Trophoblast cell (in vitro differentiated cells and primary cell): Measurements from ENCODE around the gene MDM1.
A peak's percentile ranks its signal among the peaks of the same experiment; 100 is the strongest.

Experiments
- DNase-seq, 2 donors: peaks; one replicate each; pipeline ENCODE4 v3.0.0-alpha.2; 2016
- H2AFZ ChIP-seq: 2 replicates; pipeline ENCODE4 v1.6.1; 2013; ENCODE audit warnings: low read length, moderate library complexity, mild to moderate bottlenecking; ENCODE audit not compliant: insufficient read depth, poor library complexity
- H2AK5ac ChIP-seq: 2 replicates; pipeline ENCODE4 v1.6.1; 2013; ENCODE audit warnings: mild to moderate bottlenecking, low read length
- H2BK120ac ChIP-seq: 2 replicates; pipeline ENCODE4 v1.6.1; 2013; ENCODE audit warnings: low read length, mild to moderate bottlenecking, moderate library complexity; ENCODE audit not compliant: insufficient read depth, poor library complexity
- H2BK12ac ChIP-seq: 2 replicates; pipeline ENCODE4 v1.6.1; 2013; ENCODE audit warnings: mild to moderate bottlenecking, low read length, moderate library complexity
- H2BK5ac ChIP-seq: 2 replicates; pipeline ENCODE4 v1.6.1; 2013; ENCODE audit warnings: low read length, low read depth, moderate library complexity, mild to moderate bottlenecking; ENCODE audit not compliant: poor library complexity
- H3K14ac ChIP-seq: 2 replicates; pipeline ENCODE4 v1.6.1; 2013; ENCODE audit warnings: mild to moderate bottlenecking, low read length
- H3K18ac ChIP-seq: 2 replicates; pipeline ENCODE4 v1.6.1; 2013; ENCODE audit warnings: mild to moderate bottlenecking, low read length
- H3K23ac ChIP-seq: 2 replicates; pipeline ENCODE4 v1.6.1; 2013; ENCODE audit warnings: low read length
- H3K27ac ChIP-seq: 2 replicates; pipeline ENCODE4 v1.5.1; 2013; ENCODE audit warnings: low read depth, mild to moderate bottlenecking, inconsistent platforms, low read length, moderate library complexity
- H3K27me3 ChIP-seq: 2 replicates; pipeline ENCODE4 v1.6.1; 2013; ENCODE audit warnings: inconsistent platforms, mild to moderate bottlenecking, low read length, moderate library complexity; ENCODE audit not compliant: insufficient read depth
- H3K36me3 ChIP-seq, 2 experiments: 1 replicate in 1 of 2; 2 replicates in 1 of 2; pipeline ENCODE4 v1.6.1; 2013; ENCODE audit warnings: low read length in 2 of 2, mild to moderate bottlenecking in 2 of 2, moderate library complexity in 1 of 2; ENCODE audit not compliant: insufficient read depth in 2 of 2, control insufficient read depth in 1 of 2
- H3K4ac ChIP-seq: 2 replicates; pipeline ENCODE4 v1.6.1; 2013; ENCODE audit warnings: low read depth, mild to moderate bottlenecking, low read length, moderate library complexity
- H3K4me1 ChIP-seq, 2 experiments: 1 replicate in 1 of 2; 2 replicates in 1 of 2; pipeline ENCODE4 v1.6.1; 2013; ENCODE audit warnings: low read length in 2 of 2, mild to moderate bottlenecking in 2 of 2, moderate library complexity in 1 of 2; ENCODE audit not compliant: insufficient read depth in 2 of 2, control insufficient read depth in 1 of 2
- H3K4me2 ChIP-seq: 2 replicates; pipeline ENCODE4 v1.6.1; 2013; ENCODE audit warnings: inconsistent platforms, mild to moderate bottlenecking, low read length, moderate library complexity
- H3K4me3 ChIP-seq: 2 replicates; pipeline ENCODE4 v1.5.1; 2013; ENCODE audit warnings: mild to moderate bottlenecking, low read depth, low read length, inconsistent platforms
- H3K79me1 ChIP-seq: one replicate; pipeline ENCODE4 v1.6.1; 2013; ENCODE audit warnings: low read length
- H3K79me2 ChIP-seq: 2 replicates; pipeline ENCODE4 v1.6.1; 2013; ENCODE audit warnings: low read length, mild to moderate bottlenecking; ENCODE audit not compliant: control insufficient read depth, insufficient read depth, poor library complexity
- H3K9ac ChIP-seq: 2 replicates; pipeline ENCODE4 v1.6.1; 2013; ENCODE audit warnings: mild to moderate bottlenecking, low read length
- H3K9me3 ChIP-seq: 2 replicates; pipeline ENCODE4 v1.6.1; 2013; ENCODE audit warnings: low read depth, mild to moderate bottlenecking, control low read depth, inconsistent platforms, low read length; ENCODE audit not compliant: insufficient read depth
- H4K12ac ChIP-seq: 2 replicates; pipeline ENCODE4 v1.6.1; 2013; ENCODE audit warnings: low read depth, mild to moderate bottlenecking, low read length, moderate library complexity
- H4K8ac ChIP-seq: 2 replicates; pipeline ENCODE4 v1.6.1; 2013; ENCODE audit warnings: low read depth, mild to moderate bottlenecking, low read length, moderate library complexity
- H4K91ac ChIP-seq: one replicate; pipeline ENCODE4 v1.6.1; 2013; ENCODE audit warnings: low read depth, mild to moderate bottlenecking, low read length, moderate library complexity
- WGBS: extraction: QIAGEN DNeasy Blood & Tissue Kit; methylation state at CpG from one replicate; pipeline ENCODE4 v1.1.7; 2013; ENCODE audit warnings: missing lambda C conversion rate; ENCODE audit not compliant: insufficient read length, insufficient coverage; ENCODE audit errors: extremely low coverage; 5-methylcytosine and 5-hydroxymethylcytosine counted together

The MDM1 gene

DNA sequence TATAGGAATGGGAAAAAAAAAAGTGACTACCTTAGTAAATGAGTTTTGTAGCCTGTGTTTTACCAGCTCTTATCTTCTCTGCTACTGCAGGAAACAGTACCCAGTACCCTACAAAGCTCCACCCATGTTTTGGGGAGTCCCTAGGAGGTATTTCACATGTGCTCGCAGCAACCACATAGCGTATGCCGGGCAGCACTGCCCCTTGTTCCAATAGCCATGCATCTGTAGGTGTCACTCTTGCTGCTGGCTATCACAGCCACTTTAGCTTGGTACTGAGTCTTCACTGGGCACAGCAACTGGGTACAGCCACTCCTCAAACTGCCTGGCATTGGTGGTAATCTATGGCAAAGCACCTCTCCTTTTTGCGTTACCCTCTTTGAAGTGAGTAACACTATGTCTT is 2.0 kb upstream of the MDM1 start:
- DNase-seq, result no peak
- H3K27me3 ChIP-seq, result no peaks in the 10 kb centered on the region

DNA sequence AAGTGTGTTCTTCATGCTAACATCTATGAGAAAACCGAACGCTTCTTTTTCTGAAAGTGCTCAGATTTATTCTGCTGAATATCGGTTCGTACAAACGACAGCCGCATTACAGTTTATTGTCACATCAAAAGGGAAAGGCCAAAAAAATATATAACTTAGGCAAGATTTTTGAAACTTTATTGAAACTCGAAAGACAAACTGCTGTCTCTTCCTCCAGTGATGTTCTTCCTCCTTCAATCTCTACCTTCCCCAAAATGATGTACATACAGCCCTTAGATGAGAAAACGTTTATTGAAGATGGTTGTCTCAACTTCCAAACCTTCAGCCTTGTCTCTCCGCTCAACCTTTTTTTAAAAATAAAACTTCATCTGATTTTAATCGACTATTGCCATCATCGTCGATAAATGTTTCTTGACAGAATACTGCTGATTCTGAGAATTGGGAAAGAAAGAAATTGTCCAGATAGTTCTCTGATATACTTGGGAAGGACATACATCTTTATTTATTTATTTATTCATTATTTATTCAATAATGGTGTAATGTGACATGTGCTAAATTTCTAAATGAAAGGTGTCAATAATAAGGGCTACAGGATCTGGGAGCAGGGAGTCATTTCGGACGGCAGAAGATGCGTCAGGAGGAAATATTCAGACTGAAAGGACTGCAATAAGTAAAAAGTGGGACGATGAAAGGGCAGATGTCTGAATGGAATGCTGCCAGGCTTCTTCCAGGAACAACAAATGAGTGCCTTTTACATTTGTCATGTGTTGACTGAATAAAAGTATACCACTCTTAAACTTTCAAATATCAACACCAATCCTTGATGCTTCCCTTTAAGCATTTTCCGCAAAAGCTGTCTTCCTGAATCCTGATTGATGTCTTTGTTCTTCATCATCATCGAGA is 817 bp upstream of the MDM1 start:
- peak overlapping the region; percentile 74 for H3K4me3 ChIP-seq
- peak; percentile 86 to 91 for DNase-seq
- peak overlapping the region; percentile 65 for H4K12ac ChIP-seq
- peaks cover 0 to 2% of the 10 kb centered on the region in 2 experiments for H3K4me1 ChIP-seq
- no peak overlapping the region for H3K4ac ChIP-seq
- no peak overlapping the region for H2BK12ac ChIP-seq
- H3K27ac ChIP-seq, result no peak overlapping the region
- H4K8ac ChIP-seq, result peak overlapping the region; percentile 94
- H2BK120ac ChIP-seq, result no peak overlapping the region
- H2AFZ ChIP-seq, result no peak overlapping the region
- H3K9ac ChIP-seq, result peak overlapping the region; percentile 64
- H2AK5ac ChIP-seq, result no peak overlapping the region
- no peak overlapping the region for H3K23ac ChIP-seq
- WGBS, result 100% methylated on average over 2 of the region's 18 CpGs
- H3K9me3 ChIP-seq, result no peaks in the 10 kb centered on the region
- no peak overlapping the region for H4K91ac ChIP-seq
- no peaks in the 10 kb centered on the region for H3K36me3 ChIP-seq
- H3K27me3 ChIP-seq, result no peaks in the 10 kb centered on the region
- peaks cover 4% of the 10 kb centered on the region for H3K79me2 ChIP-seq
- H3K14ac ChIP-seq, result peak overlapping the region; percentile 48
- H2BK5ac ChIP-seq, result no peak overlapping the region
- H3K79me1 ChIP-seq, result no peaks in the 10 kb centered on the region
- peak overlapping the region; percentile 73 for H3K4me2 ChIP-seq
- no peak overlapping the region for H3K18ac ChIP-seq

More for the DNA sequence above, 2.0 kb upstream of the MDM1 start:
- no peaks in the 10 kb centered on the region for H3K79me1 ChIP-seq
- H2BK12ac ChIP-seq, result no peak overlapping the region
- H3K4me1 ChIP-seq, result peaks cover 0 to 2% of the 10 kb centered on the region in 2 experiments
- H4K12ac ChIP-seq, result no peak overlapping the region
- H2BK5ac ChIP-seq, result no peak overlapping the region
- no peak overlapping the region for H4K91ac ChIP-seq
- no peak overlapping the region for H3K23ac ChIP-seq
- H3K9me3 ChIP-seq, result no peaks in the 10 kb centered on the region
- no peak overlapping the region for H3K9ac ChIP-seq
- no peak overlapping the region for H3K27ac ChIP-seq
- no peak overlapping the region for H3K4me3 ChIP-seq
- no peak overlapping the region for H2BK120ac ChIP-seq
- no peak overlapping the region for H3K14ac ChIP-seq
- no peak overlapping the region for H2AK5ac ChIP-seq
- no peak overlapping the region for H4K8ac ChIP-seq
- WGBS, result no CpG with 5 or more reads among the region's 4 CpGs
- H3K36me3 ChIP-seq, result no peaks in the 10 kb centered on the region
- H3K18ac ChIP-seq, result no peak overlapping the region
- no peak overlapping the region for H3K4me2 ChIP-seq
- H3K79me2 ChIP-seq, result peaks cover 4% of the 10 kb centered on the region
- no peak overlapping the region for H3K4ac ChIP-seq
- no peak overlapping the region for H2AFZ ChIP-seq

DNA sequence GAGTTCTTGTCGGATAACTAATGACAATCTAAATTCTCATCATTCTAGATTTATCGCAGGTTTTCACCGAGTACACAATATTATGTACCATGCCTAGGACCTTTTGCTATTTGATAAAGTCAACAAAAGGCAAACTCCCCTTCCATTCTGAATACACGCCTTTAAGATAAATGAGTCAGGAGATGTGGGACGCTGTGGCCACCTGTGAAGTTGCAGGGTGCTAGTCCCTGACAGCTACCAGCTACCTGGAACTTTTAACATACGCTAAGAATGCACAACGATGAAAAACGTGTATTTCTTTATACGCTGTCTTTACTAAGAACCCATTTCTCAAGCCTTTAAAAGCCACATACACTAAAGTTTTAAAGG is 678 bp downstream of the MDM1 start:
- H3K18ac ChIP-seq, result no peak overlapping the region
- no CpG with 5 or more reads among the region's 9 CpGs for WGBS
- no peak overlapping the region for H2BK5ac ChIP-seq
- H3K4me1 ChIP-seq, result peaks cover 0 to 2% of the 10 kb centered on the region in 2 experiments
- peak; percentile 32 to 76 for DNase-seq
- no peak overlapping the region for H3K9ac ChIP-seq
- H3K9me3 ChIP-seq, result no peaks in the 10 kb centered on the region
- no peak overlapping the region for H4K8ac ChIP-seq
- H2AFZ ChIP-seq, result peak overlapping the region; percentile 74
- no peaks in the 10 kb centered on the region for H3K79me1 ChIP-seq
- H2BK12ac ChIP-seq, result no peak overlapping the region
- H4K91ac ChIP-seq, result no peak overlapping the region
- no peak overlapping the region for H2BK120ac ChIP-seq
- no peaks in the 10 kb centered on the region for H3K27me3 ChIP-seq
- no peak overlapping the region for H3K23ac ChIP-seq
- no peak overlapping the region for H3K4ac ChIP-seq
- H4K12ac ChIP-seq, result no peak overlapping the region
- H2AK5ac ChIP-seq, result no peak overlapping the region
- H3K79me2 ChIP-seq, result peaks cover 4% of the 10 kb centered on the region
- H3K4me3 ChIP-seq, result no peak overlapping the region
- H3K4me2 ChIP-seq, result peak overlapping the region; percentile 74
- H3K36me3 ChIP-seq, result no peaks in the 10 kb centered on the region
- no peak overlapping the region for H3K14ac ChIP-seq
- H3K27ac ChIP-seq, result no peak overlapping the region

DNA sequence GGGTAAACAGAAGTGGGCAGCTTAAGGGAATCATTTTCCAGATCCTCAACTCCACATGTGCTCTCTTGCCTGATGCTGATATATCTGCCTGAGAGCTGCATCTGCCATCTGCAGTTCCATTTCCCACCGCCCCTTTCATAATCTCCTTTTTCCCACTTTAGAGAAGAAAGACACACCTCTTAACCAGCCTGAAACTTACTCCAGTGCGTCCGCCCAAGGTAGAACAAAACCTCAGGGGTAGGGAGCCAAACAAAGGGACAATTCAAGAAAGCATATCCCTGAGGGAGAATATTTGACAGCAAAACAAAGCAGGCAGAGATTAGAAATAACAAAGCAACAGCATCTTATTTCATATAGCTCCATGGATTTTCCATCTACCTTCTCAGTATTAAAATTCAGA is 4.3 kb downstream of the MDM1 start:
- Histone ChIP-seq H2AK5ac (no peak overlapping the region), H3K9me3 (no peaks in the 10 kb centered on the region), H2BK120ac (no peak overlapping the region), H3K4me1 (peaks cover 0 to 2% of the 10 kb centered on the region in 2 experiments), H3K23ac (no peak overlapping the region), H3K79me1 (no peaks in the 10 kb centered on the region), H4K12ac (no peak overlapping the region), H2BK12ac (no peak overlapping the region), H2BK5ac (no peak overlapping the region), H3K18ac (no peak overlapping the region), H3K4me2 (no peak overlapping the region), H3K9ac (peak overlapping the region; percentile 34), H3K36me3 (peaks cover 0 to 2% of the 10 kb centered on the region in 2 experiments), H3K27ac (no peak overlapping the region), H4K8ac (no peak overlapping the region), H4K91ac (no peak overlapping the region), H3K4ac (no peak overlapping the region), H3K27me3 (no peaks in the 10 kb centered on the region), H3K4me3 (no peak overlapping the region), H2AFZ (no peak overlapping the region), H3K79me2 (peaks cover 4% of the 10 kb centered on the region), H3K14ac (no peak overlapping the region)
- WGBS, result no CpG with 5 or more reads among the region's 3 CpGs
- no peak for DNase-seq
